CD8-positive, alpha-beta memory T cell (primary cell): ENCODE measurements around the gene ANTXR2. TPM values are rescaled to one million over a fixed set of nuclear protein-coding genes. Genes with fewer than 3 reads are reported as not detected.

Experiments used
- CTCF ChIA-PET: fragments of 350-600 bp; sonication (Branson Sonifier 250); formaldehyde crosslinking; loops from one replicate; lab custom pipeline; 2021; ENCODE audit warnings: antibody characterized with exemption; lab: Charles Lee
- POLR2A ChIA-PET: fragments of 350-600 bp; sonication (Branson Sonifier 250); formaldehyde crosslinking; loops from one replicate; lab custom pipeline; 2021; ENCODE audit warnings: antibody characterized with exemption; lab: Charles Lee
- DNase-seq, 5 donors: peaks; one replicate each; pipeline versions ENCODE4 v3.0.0 to v3.0.0-alpha.2; 2020 to 2022; ENCODE audit warnings: mixed read lengths in 1 of 5
- H3K27ac ChIP-seq: one replicate; pipeline ENCODE4 v1.7.0; 2013; ENCODE audit warnings: low read depth, mild to moderate bottlenecking, low read length, moderate library complexity
- H3K27me3 ChIP-seq: 2 replicates; pipeline ENCODE4 v1.7.0; 2013; ENCODE audit warnings: low read length, mild to moderate bottlenecking; ENCODE audit not compliant: insufficient read depth, poor library complexity, severe bottlenecking
- H3K36me3 ChIP-seq: 2 replicates; pipeline ENCODE4 v1.7.0; 2013; ENCODE audit warnings: mild to moderate bottlenecking, low read length, moderate library complexity; ENCODE audit not compliant: insufficient read depth
- H3K4me1 ChIP-seq: 2 replicates; pipeline ENCODE4 v1.7.0; 2013; ENCODE audit warnings: mild to moderate bottlenecking, low read length, moderate library complexity; ENCODE audit not compliant: insufficient read depth
- H3K4me3 ChIP-seq: 2 replicates; pipeline ENCODE4 v1.7.0; 2013; ENCODE audit warnings: mild to moderate bottlenecking, low read length
- H3K9me3 ChIP-seq: 2 replicates; pipeline ENCODE4 v1.7.0; 2013; ENCODE audit warnings: mild to moderate bottlenecking, low read length
- H3K27ac Mint-ChIP-seq, 8 donors: one replicate each; pipeline ENCODE4 v1.8.0; 2020 to 2021; ENCODE audit warnings: mixed read lengths in 8 of 8, mild to moderate bottlenecking in 6 of 8, inconsistent platforms in 3 of 8, moderate library complexity in 3 of 8
- H3K27me3 Mint-ChIP-seq, 2 donors: one replicate each; pipeline ENCODE4 v1.8.0; 2020 to 2021; ENCODE audit warnings: mixed read lengths in 2 of 2, mild to moderate bottlenecking in 1 of 2, moderate library complexity in 1 of 2
- H3K36me3 Mint-ChIP-seq, 3 donors: one replicate each; pipeline ENCODE4 v1.8.0; 2020 to 2021; ENCODE audit warnings: mixed read lengths in 3 of 3, inconsistent platforms in 1 of 3, mild to moderate bottlenecking in 1 of 3
- H3K4me1 Mint-ChIP-seq, 3 donors: one replicate each; pipeline ENCODE4 v1.8.0; 2020 to 2021; ENCODE audit warnings: mixed read lengths in 3 of 3, inconsistent platforms in 1 of 3, mild to moderate bottlenecking in 1 of 3
- H3K4me3 Mint-ChIP-seq, 7 donors: one replicate each; pipeline ENCODE4 v1.8.0; 2020 to 2021; ENCODE audit warnings: mixed read lengths in 7 of 7, mild to moderate bottlenecking in 6 of 7, moderate library complexity in 4 of 7, inconsistent platforms in 2 of 7
- H3K9me3 Mint-ChIP-seq, 5 donors: one replicate each; pipeline ENCODE4 v1.8.0; 2020 to 2022; ENCODE audit warnings: mixed read lengths in 5 of 5, mild to moderate bottlenecking in 3 of 5, moderate library complexity in 2 of 5, inconsistent platforms in 1 of 5
- polyA plus RNA-seq: library from polyadenylated mRNA; unstranded; fragments of 300-500 nt; fragmentation: Illumina TruSeq; gene quantifications from one replicate; pipeline ENCODE4 v1.2.3, GENCODE V29; 2021
- total RNA-seq, 2 experiments: library from RNA; stranded (reverse); gene quantifications; one replicate each; pipeline ENCODE4 v1.2.3, GENCODE V29; 2021

ANTXR2 gene
- total and polyA plus RNA-seq, 3 experiments from 2014 or later = 18.2 to 44.2 (median 20.6) TPM

- Mint-ChIP-seq H3K36me3 (peaks cover 0 to 6% (median 0%) of the 10 kb centered on the region in 3 donors), H3K4me3 (no peak overlapping the region), H3K27ac (no peak overlapping the region), H3K4me1 (no peaks in the 10 kb centered on the region), H3K27me3 (no peaks in the 10 kb centered on the region), H3K9me3 (peaks cover 0 to 4% (median 0%) of the 10 kb centered on the region in 5 donors)
- Histone ChIP-seq H3K4me3 (no peak overlapping the region), H3K27ac (no peak overlapping the region), H3K4me1 (no peaks in the 10 kb centered on the region), H3K27me3 (no peaks in the 10 kb centered on the region), H3K36me3 (no peaks in the 10 kb centered on the region), H3K9me3 (no peaks in the 10 kb centered on the region)
- DNase-seq = no peak
- ChIA-PET CTCF (no interaction called here), POLR2A (no interaction called here)
Measured at GRCh38 chr4:79881407-79881806, 191.6 kb downstream of the ANTXR2 start.

GRCh38 chr4:79877511-79877910 is 195.5 kb downstream of the ANTXR2 start:
- no peaks in the 10 kb centered on the region for H3K4me1 Mint-ChIP-seq
- peaks cover 0 to 6% (median 0%) of the 10 kb centered on the region in 3 donors for H3K36me3 Mint-ChIP-seq
- ChIA-PET POLR2A (no interaction called here), CTCF (no interaction called here)
- no peak overlapping the region for H3K27ac Mint-ChIP-seq
- peaks cover 0 to 4% (median 0%) of the 10 kb centered on the region in 5 donors for H3K9me3 Mint-ChIP-seq
- H3K36me3 ChIP-seq = no peaks in the 10 kb centered on the region
- no peak overlapping the region for H3K4me3 Mint-ChIP-seq
- H3K27me3 Mint-ChIP-seq = no peaks in the 10 kb centered on the region
- no peaks in the 10 kb centered on the region for H3K9me3 ChIP-seq
- H3K27ac ChIP-seq = no peak overlapping the region
- H3K4me1 ChIP-seq = no peaks in the 10 kb centered on the region
- DNase-seq = no peak
- no peak overlapping the region for H3K4me3 ChIP-seq
- H3K27me3 ChIP-seq = no peaks in the 10 kb centered on the region

- H3K4me1 ChIP-seq = no peaks in the 10 kb centered on the region
- H3K27me3 Mint-ChIP-seq = no peaks in the 10 kb centered on the region
- H3K9me3 ChIP-seq = no peaks in the 10 kb centered on the region
- no peak for DNase-seq
- H3K4me3 ChIP-seq = no peak overlapping the region
- H3K36me3 ChIP-seq = no peaks in the 10 kb centered on the region
- POLR2A ChIA-PET = no interaction called here
- H3K9me3 Mint-ChIP-seq = peaks cover 0 to 4% (median 0%) of the 10 kb centered on the region in 5 donors
- H3K4me3 Mint-ChIP-seq = no peak overlapping the region
- H3K27ac ChIP-seq = no peak overlapping the region
- no peak overlapping the region for H3K27ac Mint-ChIP-seq
- CTCF ChIA-PET = no interaction called here
- H3K27me3 ChIP-seq = no peaks in the 10 kb centered on the region
- H3K36me3 Mint-ChIP-seq = peaks cover 0 to 6% (median 0%) of the 10 kb centered on the region in 3 donors
- no peaks in the 10 kb centered on the region for H3K4me1 Mint-ChIP-seq
Measured at GRCh38 chr4:79875344-79875899, 197.6 kb downstream of the ANTXR2 start.

GRCh38 chr4:79874197-79874596 is 198.8 kb downstream of the ANTXR2 start:
- no peak overlapping the region for H3K27ac ChIP-seq
- ChIA-PET POLR2A (no interaction called here), CTCF (no interaction called here)
- H3K4me3 ChIP-seq = no peak overlapping the region
- no peaks in the 10 kb centered on the region for H3K4me1 ChIP-seq
- DNase-seq = no peak
- H3K36me3 ChIP-seq = no peaks in the 10 kb centered on the region
- H3K27me3 ChIP-seq = no peaks in the 10 kb centered on the region
- peaks cover 0 to 4% of the 10 kb centered on the region in 2 donors for H3K27me3 Mint-ChIP-seq
- no peak overlapping the region for H3K27ac Mint-ChIP-seq
- no peak overlapping the region for H3K4me3 Mint-ChIP-seq
- H3K9me3 ChIP-seq = no peaks in the 10 kb centered on the region
- peaks cover 0 to 4% (median 0%) of the 10 kb centered on the region in 5 donors for H3K9me3 Mint-ChIP-seq
- no peaks in the 10 kb centered on the region for H3K4me1 Mint-ChIP-seq
- H3K36me3 Mint-ChIP-seq = peaks cover 0 to 6% (median 0%) of the 10 kb centered on the region in 3 donors

- POLR2A ChIA-PET = no interaction called here
- H3K36me3 Mint-ChIP-seq = no peaks in the 10 kb centered on the region
Measured at GRCh38 chr4:79872738-79873137, 200.3 kb downstream of the ANTXR2 start.

GRCh38 chr4:79871961-79872360 is 201.1 kb downstream of the ANTXR2 start:
- no peaks in the 10 kb centered on the region for H3K9me3 Mint-ChIP-seq
- no peak overlapping the region for H3K4me3 Mint-ChIP-seq
- Histone ChIP-seq H3K27ac (no peak overlapping the region), H3K9me3 (no peaks in the 10 kb centered on the region), H3K4me1 (no peaks in the 10 kb centered on the region), H3K4me3 (no peak overlapping the region), H3K36me3 (no peaks in the 10 kb centered on the region), H3K27me3 (no peaks in the 10 kb centered on the region)
- no peaks in the 10 kb centered on the region for H3K36me3 Mint-ChIP-seq
- no peak for DNase-seq
- no peaks in the 10 kb centered on the region for H3K4me1 Mint-ChIP-seq
- POLR2A ChIA-PET = no interaction called here
- H3K27me3 Mint-ChIP-seq = peaks cover 3 to 4% of the 10 kb centered on the region in 2 donors
- no peak overlapping the region for H3K27ac Mint-ChIP-seq
- CTCF ChIA-PET = no interaction called here

More at GRCh38 chr4:79872738-79873137, 200.3 kb downstream of the ANTXR2 start:
- Mint-ChIP-seq H3K4me1 (no peaks in the 10 kb centered on the region), H3K9me3 (no peaks in the 10 kb centered on the region), H3K27ac (no peak overlapping the region), H3K4me3 (no peak overlapping the region), H3K27me3 (peaks cover 3 to 4% of the 10 kb centered on the region in 2 donors)
- Histone ChIP-seq H3K9me3 (no peaks in the 10 kb centered on the region), H3K36me3 (no peaks in the 10 kb centered on the region), H3K27ac (no peak overlapping the region), H3K4me3 (no peak overlapping the region), H3K27me3 (no peaks in the 10 kb centered on the region), H3K4me1 (no peaks in the 10 kb centered on the region)
- CTCF ChIA-PET = no interaction called here
- DNase-seq = no peak

GRCh38 chr4:79869597-79870237 is 203.3 kb downstream of the ANTXR2 start:
- H3K27ac Mint-ChIP-seq = no peak overlapping the region
- H3K4me3 Mint-ChIP-seq = no peak overlapping the region
- H3K4me3 ChIP-seq = no peak overlapping the region
- H3K4me1 ChIP-seq = no peaks in the 10 kb centered on the region
- no peaks in the 10 kb centered on the region for H3K9me3 Mint-ChIP-seq
- no peak overlapping the region for H3K27ac ChIP-seq
- no peak for DNase-seq
- H3K9me3 ChIP-seq = no peaks in the 10 kb centered on the region
- H3K36me3 ChIP-seq = no peaks in the 10 kb centered on the region
- H3K4me1 Mint-ChIP-seq = no peaks in the 10 kb centered on the region
- CTCF ChIA-PET = no interaction called here
- H3K27me3 Mint-ChIP-seq = peaks cover 3 to 4% of the 10 kb centered on the region in 2 donors
- POLR2A ChIA-PET = no interaction called here
- H3K27me3 ChIP-seq = no peaks in the 10 kb centered on the region
- no peaks in the 10 kb centered on the region for H3K36me3 Mint-ChIP-seq

GRCh38 chr4:79865201-79865597 is 207.8 kb downstream of the ANTXR2 start:
- no peaks in the 10 kb centered on the region for H3K9me3 Mint-ChIP-seq
- H3K27me3 ChIP-seq = no peaks in the 10 kb centered on the region
- no peaks in the 10 kb centered on the region for H3K36me3 ChIP-seq
- no peaks in the 10 kb centered on the region for H3K4me1 ChIP-seq
- DNase-seq = no peak
- H3K4me3 ChIP-seq = no peak overlapping the region
- no peak overlapping the region for H3K4me3 Mint-ChIP-seq
- no peaks in the 10 kb centered on the region for H3K36me3 Mint-ChIP-seq
- H3K27ac Mint-ChIP-seq = no peak overlapping the region
- no peak overlapping the region for H3K27ac ChIP-seq
- ChIA-PET CTCF (no interaction called here), POLR2A (no interaction called here)
- peaks cover 3 to 14% of the 10 kb centered on the region in 2 donors for H3K27me3 Mint-ChIP-seq
- H3K9me3 ChIP-seq = no peaks in the 10 kb centered on the region
- no peaks in the 10 kb centered on the region for H3K4me1 Mint-ChIP-seq
